Measurements from ENCODE around the gene KHSRP.
A peak's percentile ranks its signal among the peaks of the same experiment; 100 is the strongest.

Gene KHSRP

DNA sequence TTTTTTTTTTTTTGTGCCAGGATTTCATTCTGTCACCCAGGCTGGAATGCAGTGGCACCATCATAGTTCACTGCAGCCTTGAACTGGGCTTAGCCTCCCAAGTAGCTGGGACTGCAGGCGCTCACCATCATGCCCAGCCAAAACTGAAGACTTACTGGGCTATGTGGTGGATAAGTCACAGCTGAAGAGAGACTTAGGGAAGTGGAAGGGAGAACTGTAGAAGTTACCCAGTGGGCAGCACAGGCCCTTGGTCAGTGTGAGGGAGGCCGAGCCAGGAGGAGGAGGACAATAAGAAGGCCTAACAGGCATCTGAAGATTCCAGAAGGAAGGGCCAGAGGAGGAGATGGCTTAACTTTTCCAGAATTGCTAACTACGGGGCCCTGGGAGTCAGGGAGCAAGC lies 44.9 kb downstream of the KHSRP start:
- Histone ChIP-seq H3K4me3 (no peak overlapping the region), H3K36me3 (ENCODE audit: insufficient read depth, low read length) (peaks cover 44% of the 10 kb centered on the region; the same call in 1 of the 2 replicates), H3K27ac (no peak overlapping the region), H3K9me3 (ENCODE audit: low read depth, low read length) (no peaks in the 10 kb centered on the region), H3K9ac (ENCODE audit: insufficient read length) (no peak overlapping the region)
- TF ChIP-seq FOXP2 (optimal IDR thresholded peaks at IDR 0.05; ENCODE audit: control extremely low read depth, extremely low read length, insufficient read depth) = no peak
- TF ChIP-seq POLR2AphosphoS5 (IDR thresholded peaks at IDR 0.05; ENCODE audit: borderline replicate concordance, low read depth, low read length) = no peak
- no peak for DNase-seq (ENCODE audit: low read depth, low spot score)

DNA sequence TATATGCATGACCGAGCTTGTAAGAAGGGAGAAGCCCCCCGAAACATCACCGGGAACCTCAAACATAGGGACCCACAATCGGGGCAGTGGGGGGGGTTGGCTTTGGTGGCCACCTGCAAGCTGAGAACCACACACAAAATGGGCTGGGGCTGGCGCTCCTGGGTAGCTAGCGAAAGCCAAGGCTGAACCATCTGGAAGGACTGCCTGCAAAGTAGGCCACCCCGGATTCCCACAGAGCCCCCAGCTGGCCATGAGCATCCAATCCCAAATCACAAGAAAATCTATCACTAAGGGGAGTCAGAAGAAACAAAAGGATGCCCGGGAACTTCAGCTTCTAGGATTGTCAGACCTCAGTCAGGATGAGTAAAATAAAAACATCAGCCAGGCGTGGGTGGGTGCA lies 46.1 kb downstream of the KHSRP start:
- DNase-seq (ENCODE audit: low read depth, low spot score) = no peak
- no peak overlapping the region for H3K9ac ChIP-seq (ENCODE audit: insufficient read length)
- no peak overlapping the region for H3K27ac ChIP-seq
- peaks cover 36% of the 10 kb centered on the region; the same call in 1 of the 2 replicates for H3K36me3 ChIP-seq (ENCODE audit: insufficient read depth, low read length)
- TF ChIP-seq FOXP2 (optimal IDR thresholded peaks at IDR 0.05; ENCODE audit: control extremely low read depth, extremely low read length, insufficient read depth) (no peak), EZH2 (IDR thresholded peaks at IDR 0.05) (no peak), POLR2AphosphoS5 (IDR thresholded peaks at IDR 0.05; ENCODE audit: borderline replicate concordance, low read depth, low read length) (no peak)
- H3K4me3 ChIP-seq = no peak overlapping the region
- no peaks in the 10 kb centered on the region for H3K9me3 ChIP-seq (ENCODE audit: low read depth, low read length)

DNA sequence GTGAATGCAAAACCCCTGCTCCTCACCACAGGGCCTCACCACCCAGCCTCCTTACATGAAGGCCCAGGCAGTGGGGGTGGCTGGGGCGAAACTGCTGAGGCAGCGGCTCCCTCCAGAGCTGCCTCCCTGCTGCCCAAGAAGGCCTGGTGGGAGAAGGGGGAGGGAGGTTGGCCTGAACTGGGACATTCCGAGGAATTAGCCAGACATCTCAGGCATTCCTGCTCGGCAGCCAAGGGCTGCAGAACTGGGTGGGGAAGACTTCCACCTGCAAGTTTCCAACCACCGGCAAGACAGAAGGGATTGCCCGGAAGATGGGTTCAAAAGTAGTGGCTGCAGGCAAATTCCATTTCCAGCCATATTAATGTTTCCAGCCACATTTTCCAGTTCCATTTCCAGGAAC lies 46.6 kb downstream of the KHSRP start:
- H3K4me3 ChIP-seq = no peak overlapping the region
- no peak overlapping the region for H3K27ac ChIP-seq
- H3K9me3 ChIP-seq (ENCODE audit: low read depth, low read length) = no peaks in the 10 kb centered on the region
- TF ChIP-seq FOXP2 (optimal IDR thresholded peaks at IDR 0.05; ENCODE audit: control extremely low read depth, extremely low read length, insufficient read depth) (no peak), EZH2 (IDR thresholded peaks at IDR 0.05) (no peak)
- H3K36me3 ChIP-seq (ENCODE audit: insufficient read depth, low read length) = peaks cover 31% of the 10 kb centered on the region; the same call in 1 of the 2 replicates
- DNase-seq (ENCODE audit: low read depth, low spot score) = no peak
- no peak overlapping the region for H3K9ac ChIP-seq (ENCODE audit: insufficient read length)

GRCh38 chr19:6376512-6377190 lies 48.0 kb downstream of the KHSRP start:
- no peak overlapping the region for H3K4me3 ChIP-seq
- no peaks in the 10 kb centered on the region for H3K9me3 ChIP-seq (ENCODE audit: low read depth, low read length)
- H3K36me3 ChIP-seq (ENCODE audit: insufficient read depth, low read length) = peaks cover 22% of the 10 kb centered on the region; the same call in 1 of the 2 replicates
- no peak overlapping the region for H3K27ac ChIP-seq
- TF ChIP-seq FOXP2 (optimal IDR thresholded peaks at IDR 0.05; ENCODE audit: control extremely low read depth, extremely low read length, insufficient read depth) = no peak
- TF ChIP-seq EZH2 (IDR thresholded peaks at IDR 0.05) = no peak
- no peak for TF ChIP-seq POLR2AphosphoS5 (IDR thresholded peaks at IDR 0.05; ENCODE audit: borderline replicate concordance, low read depth, low read length)
- no peak overlapping the region for H3K9ac ChIP-seq (ENCODE audit: insufficient read length)
- no peak for DNase-seq (ENCODE audit: low read depth, low spot score)

- no peak for DNase-seq (ENCODE audit: low read depth, low spot score)
- no peak within 1 kb of the TSS for H3K27ac ChIP-seq
- no peak within 1 kb of the TSS for H3K4me3 ChIP-seq
- no peaks in the 10 kb centered on the region for H3K9me3 ChIP-seq (ENCODE audit: low read depth, low read length)
- H3K36me3 ChIP-seq (ENCODE audit: insufficient read depth, low read length) = peaks cover 11% of the 10 kb centered on the region; the same call in 1 of the 2 replicates
- TF ChIP-seq EZH2 (IDR thresholded peaks at IDR 0.05) = no peak
- no peak for TF ChIP-seq FOXP2 (optimal IDR thresholded peaks at IDR 0.05; ENCODE audit: control extremely low read depth, extremely low read length, insufficient read depth)
- no peak within 1 kb of the TSS for H3K9ac ChIP-seq (ENCODE audit: insufficient read length)
These were observed 49.1 kb downstream of the KHSRP start, which contains the start of gene PSPN for GRCh38 chr19:6375411-6376010. Gene PSPN (minus strand): TSS chr19:6375933. CDS start chr19:6375849, 84 bp downstream.

DNA sequence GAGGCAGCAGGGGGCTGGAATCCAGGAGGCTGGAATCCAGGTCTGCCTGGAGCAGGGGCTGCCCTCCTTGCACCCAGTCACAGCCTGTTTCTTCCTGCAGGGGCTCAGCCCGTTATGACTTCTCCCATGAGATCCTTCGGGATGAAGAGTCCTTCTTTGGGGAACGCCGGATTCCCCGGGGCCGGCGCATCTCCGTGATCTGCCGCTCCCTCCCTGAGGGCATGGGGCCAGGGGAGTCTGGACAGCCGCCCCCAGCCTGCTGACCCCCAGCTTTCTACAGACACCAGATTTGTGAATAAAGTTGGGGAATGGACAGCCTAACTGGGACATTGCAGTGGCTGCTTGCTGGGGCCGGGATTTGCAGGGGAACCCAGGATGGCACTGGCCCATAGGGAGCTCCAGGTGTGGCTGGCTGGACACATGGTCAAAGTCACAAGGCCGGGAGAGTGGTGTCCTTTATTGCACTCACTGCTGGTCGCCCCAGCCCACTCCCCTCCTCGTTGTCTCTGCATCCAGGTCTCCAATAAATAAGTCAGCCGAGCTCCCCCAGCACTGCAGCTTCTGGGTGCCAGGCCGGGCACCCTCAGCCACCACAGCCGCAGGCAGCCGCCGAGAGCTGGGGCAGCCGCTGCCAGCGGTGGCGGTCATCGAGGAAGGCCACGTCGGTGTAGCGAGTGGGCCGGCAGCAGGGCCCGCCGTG lies 49.8 kb downstream of the KHSRP start:
- TF ChIP-seq EZH2 (IDR thresholded peaks at IDR 0.05) (no peak), POLR2AphosphoS5 (IDR thresholded peaks at IDR 0.05; ENCODE audit: borderline replicate concordance, low read depth, low read length) (no peak), FOXP2 (optimal IDR thresholded peaks at IDR 0.05; ENCODE audit: control extremely low read depth, extremely low read length, insufficient read depth) (no peak)
- Histone ChIP-seq H3K4me3 (no peak overlapping the region), H3K27ac (no peak overlapping the region), H3K9me3 (ENCODE audit: low read depth, low read length) (no peaks in the 10 kb centered on the region), H3K9ac (ENCODE audit: insufficient read length) (no peak overlapping the region), H3K36me3 (ENCODE audit: insufficient read depth, low read length) (peaks cover 4% of the 10 kb centered on the region; the same call in 1 of the 2 replicates)
- DNase-seq (ENCODE audit: low read depth, low spot score) = no peak

- no peaks in the 10 kb centered on the region; the same call in 1 of the 2 replicates for H3K36me3 ChIP-seq (ENCODE audit: insufficient read depth, low read length)
- peak overlapping the region; percentile 79 for H3K4me3 ChIP-seq
- no peak for DNase-seq (ENCODE audit: low read depth, low spot score)
- no peaks in the 10 kb centered on the region for H3K9me3 ChIP-seq (ENCODE audit: low read depth, low read length)
- TF ChIP-seq EZH2 (IDR thresholded peaks at IDR 0.05) (no peak), FOXP2 (optimal IDR thresholded peaks at IDR 0.05; ENCODE audit: control extremely low read depth, extremely low read length, insufficient read depth) (no peak)
- H3K9ac ChIP-seq (ENCODE audit: insufficient read length) = no peak overlapping the region
- H3K27ac ChIP-seq = peak overlapping the region; percentile 75; the same call in 1 of the 2 replicates
These were observed 50.4 kb downstream of the KHSRP start for GRCh38 chr19:6374161-6374709.

- no peak for TF ChIP-seq POLR2AphosphoS5 (IDR thresholded peaks at IDR 0.05; ENCODE audit: borderline replicate concordance, low read depth, low read length)
- no peak for TF ChIP-seq EZH2 (IDR thresholded peaks at IDR 0.05)
- no peak for TF ChIP-seq FOXP2 (optimal IDR thresholded peaks at IDR 0.05; ENCODE audit: control extremely low read depth, extremely low read length, insufficient read depth)
- Histone ChIP-seq H3K9ac (ENCODE audit: insufficient read length) (peak overlapping the region; percentile 53), H3K4me3 (peak overlapping the region; percentile 79), H3K36me3 (ENCODE audit: insufficient read depth, low read length) (peaks cover 2% of the 10 kb centered on the region; the same call in 1 of the 2 replicates), H3K9me3 (ENCODE audit: low read depth, low read length) (no peaks in the 10 kb centered on the region), H3K27ac (peak overlapping the region; percentile 75)
- DNase-seq (ENCODE audit: low read depth, low spot score) = no peak
These were observed 50.9 kb downstream of the KHSRP start for GRCh38 chr19:6373813-6374108.
